Superior temporal gyrus (tissue), 1 donor: ENCODE measurements around the gene RUNX2.

Source experiments
- DNase-seq: peaks from one replicate; pipeline ENCODE4 v3.0.0-alpha.2; 2016; ENCODE audit errors: extremely low spot score

RUNX2 gene

DNA sequence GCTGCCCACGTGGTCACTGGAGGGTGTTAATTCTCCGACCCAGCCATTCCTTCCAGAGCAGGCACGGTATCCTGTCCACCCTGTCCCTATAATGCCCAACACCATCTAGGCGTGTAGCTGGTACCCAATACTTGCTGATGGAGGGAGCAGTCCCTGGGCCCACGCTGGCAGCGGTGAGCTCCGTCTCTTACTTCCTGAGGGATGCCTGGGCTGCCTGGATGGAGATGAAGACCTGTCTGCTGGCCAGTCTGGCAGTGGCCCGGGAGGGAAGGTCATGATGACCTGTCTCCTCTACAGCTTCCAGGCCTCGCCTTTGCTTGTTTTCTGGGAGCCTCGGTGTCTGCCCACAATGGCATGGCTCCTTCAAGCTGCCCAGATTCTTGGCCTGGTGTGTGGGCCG lies 347.5 kb downstream of the RUNX2 start:
- no peak for DNase-seq

GRCh38 chr6:45676380-45676779 lies 348.2 kb downstream of the RUNX2 start:
- DNase-seq: no peak

- peak; percentile 41 for DNase-seq
Measured at GRCh38 chr6:45677381-45678284, 349.5 kb downstream of the RUNX2 start.

- DNase-seq: no peak
Measured at GRCh38 chr6:45678285-45678607, 350.1 kb downstream of the RUNX2 start.

GRCh38 chr6:45679163-45679562 lies 351.0 kb downstream of the RUNX2 start:
- no peak for DNase-seq

DNA sequence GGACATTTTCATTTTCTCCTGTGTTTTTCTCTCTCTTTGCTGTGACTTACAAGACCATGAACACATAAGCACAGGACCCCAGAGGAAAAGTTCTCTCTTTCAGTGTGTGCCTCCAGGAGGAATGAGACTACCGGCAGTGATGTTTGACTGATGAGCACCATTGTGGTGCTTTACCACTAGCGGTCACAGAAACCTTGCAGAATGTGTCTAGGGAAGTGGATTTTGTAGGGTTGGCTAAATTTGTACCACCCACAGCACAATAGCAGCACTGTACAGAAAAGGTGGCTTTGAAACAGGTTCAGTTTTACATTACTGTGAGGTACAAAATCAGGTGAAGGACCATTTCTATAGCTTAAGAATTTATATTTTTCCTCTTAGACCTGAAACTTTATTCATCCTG lies 351.5 kb downstream of the RUNX2 start:
- no peak for DNase-seq

GRCh38 chr6:45681860-45682511 lies 353.9 kb downstream of the RUNX2 start:
- DNase-seq: no peak

DNA sequence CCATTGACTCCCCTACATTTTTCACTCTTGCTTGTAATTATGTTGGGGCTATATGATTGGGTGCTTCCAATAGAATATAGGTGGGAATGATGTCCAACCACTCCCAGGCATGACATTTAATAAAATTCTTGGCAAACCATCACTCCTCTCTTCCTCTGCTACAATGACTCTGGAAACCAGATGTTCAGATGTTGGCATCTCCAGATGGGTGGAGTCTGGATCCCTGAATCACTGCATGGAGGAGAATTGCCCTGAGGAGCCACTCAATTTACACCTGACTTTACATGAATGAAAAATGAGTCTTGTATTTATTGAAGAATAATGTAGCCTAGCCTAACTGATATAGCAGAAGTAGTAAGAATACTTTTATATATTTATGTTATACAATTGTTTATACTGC lies 356.3 kb downstream of the RUNX2 start:
- DNase-seq: no peak

- DNase-seq: no peak
Measured at GRCh38 chr6:45685076-45685475, 356.9 kb downstream of the RUNX2 start.

- DNase-seq: no peak
Measured at GRCh38 chr6:45686841-45687569, 358.9 kb downstream of the RUNX2 start.

GRCh38 chr6:45687570-45687969 lies 359.4 kb downstream of the RUNX2 start:
- no peak for DNase-seq

DNA sequence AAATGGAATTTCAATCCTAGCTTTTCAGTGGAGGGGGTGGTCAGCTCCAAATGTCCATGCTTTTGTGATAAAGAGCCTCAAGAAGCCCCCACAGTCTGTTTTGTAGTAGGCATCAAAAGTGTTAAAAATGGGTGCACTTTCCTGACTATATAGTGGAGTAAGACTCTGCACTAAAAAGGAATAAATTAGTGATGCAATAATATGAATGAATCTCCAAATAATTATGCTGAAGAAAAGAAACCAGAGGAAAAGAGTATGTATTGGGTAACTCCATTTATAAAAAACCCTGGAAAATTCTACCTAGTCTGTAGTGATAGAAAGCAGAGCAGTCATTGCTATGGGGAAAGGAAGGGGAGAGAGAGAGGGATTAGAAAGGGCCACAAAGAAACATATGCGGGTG lies 360.1 kb downstream of the RUNX2 start:
- no peak for DNase-seq

DNA sequence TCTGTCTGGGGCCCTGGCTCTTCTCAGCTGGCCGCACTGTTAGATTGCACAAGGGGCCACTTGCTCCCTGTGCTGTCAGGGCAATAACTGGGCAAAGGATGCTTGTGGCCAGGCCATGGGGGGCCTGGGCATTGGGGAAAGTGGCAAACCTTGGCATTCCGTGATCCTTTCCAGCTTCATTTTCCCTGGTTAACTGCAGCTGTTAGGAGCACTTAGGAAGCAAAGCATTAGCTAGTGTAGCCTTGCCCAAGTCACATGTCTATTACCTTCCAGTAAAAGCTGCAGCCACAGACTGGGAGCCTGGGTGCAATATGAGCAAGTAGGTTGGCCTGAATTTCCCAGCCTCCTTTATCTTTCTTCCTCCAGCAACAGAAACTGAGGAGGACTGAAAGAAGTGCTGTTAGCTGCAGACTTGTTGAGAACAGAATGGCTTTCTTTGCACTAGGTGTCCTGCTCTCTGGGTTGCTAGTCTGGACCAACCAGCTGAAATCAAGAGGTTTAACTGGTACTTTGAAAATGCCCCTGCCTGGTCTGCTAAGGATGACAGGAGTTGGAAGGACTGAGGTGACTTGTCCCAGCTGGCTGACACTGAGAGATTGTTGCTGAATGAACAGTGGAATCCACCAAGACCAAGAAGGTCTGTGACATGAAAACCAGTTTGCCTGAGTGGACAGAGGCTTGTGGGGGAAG lies 361.9 kb downstream of the RUNX2 start:
- no peak for DNase-seq

GRCh38 chr6:45690846-45691245 lies 362.7 kb downstream of the RUNX2 start:
- no peak for DNase-seq

- no peak for DNase-seq
Measured at GRCh38 chr6:45691426-45691825, 363.3 kb downstream of the RUNX2 start.

DNA sequence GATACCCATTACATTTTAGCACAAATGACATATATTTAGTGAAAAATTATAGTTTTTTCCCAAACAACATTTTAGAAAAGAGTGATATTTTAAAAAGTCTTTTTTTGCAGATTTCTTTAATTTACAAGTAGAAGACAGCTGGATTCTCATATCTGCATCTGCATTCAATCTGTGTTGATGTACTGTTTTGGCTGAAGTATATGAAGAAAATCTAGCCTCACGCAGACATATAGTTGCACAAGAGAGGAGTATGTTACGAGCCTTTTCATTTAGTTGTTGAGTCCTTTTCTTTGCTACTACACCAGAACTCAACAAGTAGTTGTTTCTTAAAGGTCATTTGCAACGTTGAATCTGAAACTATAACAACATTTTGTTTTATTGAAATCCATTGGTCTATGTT lies 363.9 kb downstream of the RUNX2 start:
- no peak for DNase-seq

DNA sequence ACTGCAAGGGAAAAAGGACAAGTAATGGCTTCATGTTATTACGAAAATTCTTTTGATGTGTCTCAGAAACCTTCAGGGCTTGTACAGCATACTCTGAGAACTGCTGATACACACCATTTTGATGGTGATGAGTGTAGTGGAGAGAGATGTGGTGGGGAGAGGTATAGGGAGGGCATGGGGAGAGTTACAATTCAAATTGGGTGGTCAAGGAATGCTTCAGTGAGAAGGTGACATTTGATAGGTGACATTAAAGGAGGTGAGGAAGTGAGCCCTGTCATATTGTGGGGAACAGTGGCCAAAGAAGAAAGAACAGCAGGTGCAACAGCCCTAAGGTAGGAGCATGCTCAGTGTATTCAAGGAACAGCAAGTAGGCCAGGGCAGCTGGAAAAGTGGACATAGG lies 368.6 kb downstream of the RUNX2 start:
- no peak for DNase-seq

GRCh38 chr6:45697605-45698004 lies 369.5 kb downstream of the RUNX2 start:
- DNase-seq: no peak

DNA sequence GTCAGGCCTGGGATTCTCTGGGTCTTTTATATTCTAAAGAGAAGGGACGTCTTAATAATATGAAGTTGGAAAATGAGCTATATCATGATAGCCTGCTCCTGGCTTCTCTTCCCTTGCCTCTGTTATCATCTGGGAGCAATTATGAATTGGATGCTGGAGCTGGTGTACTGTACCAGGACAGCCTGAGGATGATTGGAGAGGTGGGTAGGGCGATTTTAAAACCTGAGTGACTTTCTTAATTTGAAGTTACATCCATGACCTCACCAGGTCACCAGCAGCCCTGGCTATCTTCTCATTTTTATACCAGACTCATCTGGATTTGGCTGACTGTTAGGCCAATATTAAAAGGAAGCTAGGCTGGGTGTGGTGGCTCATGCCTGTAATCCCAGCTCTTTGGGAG lies 369.9 kb downstream of the RUNX2 start:
- no peak for DNase-seq

DNA sequence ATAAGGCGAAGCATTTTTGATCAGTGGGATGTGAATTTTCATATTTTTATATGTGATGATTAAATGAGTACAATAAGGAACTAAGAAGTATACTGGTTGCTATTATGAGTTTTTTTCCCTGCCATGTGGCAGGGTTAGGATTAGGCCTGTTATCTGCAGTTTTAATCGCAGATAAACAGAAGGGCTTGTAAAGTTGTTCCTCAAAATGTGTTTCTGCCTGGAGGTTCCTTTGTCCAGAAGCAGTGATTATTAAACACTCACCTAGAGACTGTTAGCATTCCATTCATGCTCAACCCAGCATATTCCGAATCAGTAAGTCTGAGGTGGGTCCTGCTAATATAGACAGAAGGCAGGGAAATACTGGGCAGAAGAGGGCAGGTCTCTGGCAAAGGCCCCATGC lies 371.5 kb downstream of the RUNX2 start:
- no peak for DNase-seq

DNA sequence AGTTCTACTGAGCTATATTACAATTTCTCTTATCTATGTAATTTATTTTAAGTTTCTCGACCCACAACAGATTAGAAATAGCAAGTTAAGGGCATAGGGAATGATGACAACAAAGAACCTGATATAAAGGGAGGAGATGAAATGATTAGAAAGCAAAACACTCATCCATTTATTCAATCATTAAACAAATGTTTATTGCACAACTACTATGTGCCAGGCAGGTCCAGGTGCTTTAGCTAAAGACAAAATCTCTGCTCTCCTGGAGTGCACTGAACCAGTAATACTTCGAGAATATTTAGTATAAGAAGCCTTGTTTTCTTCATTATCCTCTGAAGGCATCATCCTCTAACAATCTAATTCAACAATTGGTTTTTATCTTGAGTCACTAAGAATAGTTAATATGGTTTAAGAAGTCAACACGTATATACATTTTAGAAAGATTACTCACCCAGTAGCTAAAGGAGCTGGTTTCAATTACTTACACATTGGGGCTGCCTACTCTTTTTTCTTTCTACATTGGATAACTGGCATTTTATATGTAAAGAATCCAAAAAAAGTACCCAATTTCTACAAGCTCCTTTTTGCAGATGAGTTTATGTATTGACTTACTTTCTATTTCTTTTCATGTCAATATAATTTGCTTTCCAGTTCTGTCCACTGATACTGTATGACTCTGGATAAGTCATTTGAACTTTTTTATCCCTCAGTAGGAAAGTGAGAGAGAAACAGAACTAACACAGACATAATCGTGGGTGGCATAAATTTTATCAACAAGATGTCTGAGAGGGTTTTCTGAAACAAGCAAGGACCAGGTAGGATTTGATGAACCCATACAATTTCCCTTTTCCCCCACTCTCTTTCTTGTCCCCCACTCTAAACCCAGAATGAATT lies 375.0 kb downstream of the RUNX2 start:
- DNase-seq: no peak
